Measurements from ENCODE around the gene PCK1. TPM values are rescaled to one million over a fixed set of nuclear protein-coding genes. Genes with fewer than 3 reads are reported as not detected.

PCK1 gene
- total RNA-seq, 1 experiment from 2014 or later: not detected

DNA sequence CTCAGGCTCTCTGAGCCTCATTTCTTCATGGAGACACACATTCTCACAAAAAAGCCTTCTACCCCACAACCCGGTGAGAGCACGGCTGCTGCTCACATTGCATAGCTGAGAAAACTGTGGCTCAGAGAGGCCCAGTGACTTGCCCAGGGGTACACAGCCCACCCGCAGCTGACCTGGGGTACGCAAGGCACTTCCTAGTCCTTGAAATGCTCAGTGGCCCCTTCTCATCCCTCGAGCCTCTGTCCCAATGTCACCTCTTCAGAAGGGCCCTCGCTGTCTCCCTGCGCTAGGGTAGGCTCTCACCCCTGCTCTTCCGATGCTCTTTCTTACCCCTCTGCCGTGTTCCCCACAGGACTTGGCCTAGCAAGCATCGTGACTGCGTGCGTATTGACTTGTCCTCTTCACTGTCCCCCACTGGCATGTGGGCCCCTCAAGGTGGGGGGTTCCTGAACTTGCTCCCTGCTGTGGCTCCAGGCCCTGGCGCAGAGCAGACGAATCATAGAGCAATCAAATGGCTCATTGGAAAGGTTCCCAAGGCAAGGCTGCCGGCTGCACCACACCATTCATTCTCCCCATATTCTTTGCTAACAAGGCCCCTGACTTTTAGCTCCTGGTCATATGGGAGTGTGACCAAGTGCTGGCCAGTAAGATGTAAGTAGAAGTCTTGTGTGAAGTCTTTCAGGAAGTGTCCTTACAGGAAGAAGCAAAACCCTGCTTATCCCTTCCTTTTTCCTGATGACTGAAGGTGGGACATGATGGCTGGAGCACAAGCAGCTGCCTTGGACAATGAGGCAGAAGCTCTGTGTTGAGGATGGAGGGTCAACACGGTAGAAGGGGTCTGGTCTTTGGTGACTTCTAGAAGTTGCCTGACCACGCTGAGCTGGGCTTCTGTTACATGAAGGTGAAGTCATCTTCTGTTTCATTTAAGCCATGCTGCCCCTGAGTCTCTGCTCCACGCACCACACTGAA, 22.7 kb downstream of the PCK1 start:
- H2AFZ ChIP-seq (ENCODE audit: low read length): no peak overlapping the region
- Mint-ChIP-seq H3K4me3 (no peak overlapping the region), H3K9me3 (peaks cover 0 to 9% of the 10 kb centered on the region in 2 experiments; a peak in 3 of 5 replicates)

More for the DNA sequence above, 22.7 kb downstream of the PCK1 start:
- H2AK5ac ChIP-seq (ENCODE audit: insufficient read length, low read length): no peak overlapping the region
- H3T11ph ChIP-seq (ENCODE audit: low read length): no peak overlapping the region
- DNase-seq: no peak
- no peak overlapping the region for H3K14ac ChIP-seq (ENCODE audit: insufficient read depth, low read length)
- TF ChIP-seq, protein P1, sequence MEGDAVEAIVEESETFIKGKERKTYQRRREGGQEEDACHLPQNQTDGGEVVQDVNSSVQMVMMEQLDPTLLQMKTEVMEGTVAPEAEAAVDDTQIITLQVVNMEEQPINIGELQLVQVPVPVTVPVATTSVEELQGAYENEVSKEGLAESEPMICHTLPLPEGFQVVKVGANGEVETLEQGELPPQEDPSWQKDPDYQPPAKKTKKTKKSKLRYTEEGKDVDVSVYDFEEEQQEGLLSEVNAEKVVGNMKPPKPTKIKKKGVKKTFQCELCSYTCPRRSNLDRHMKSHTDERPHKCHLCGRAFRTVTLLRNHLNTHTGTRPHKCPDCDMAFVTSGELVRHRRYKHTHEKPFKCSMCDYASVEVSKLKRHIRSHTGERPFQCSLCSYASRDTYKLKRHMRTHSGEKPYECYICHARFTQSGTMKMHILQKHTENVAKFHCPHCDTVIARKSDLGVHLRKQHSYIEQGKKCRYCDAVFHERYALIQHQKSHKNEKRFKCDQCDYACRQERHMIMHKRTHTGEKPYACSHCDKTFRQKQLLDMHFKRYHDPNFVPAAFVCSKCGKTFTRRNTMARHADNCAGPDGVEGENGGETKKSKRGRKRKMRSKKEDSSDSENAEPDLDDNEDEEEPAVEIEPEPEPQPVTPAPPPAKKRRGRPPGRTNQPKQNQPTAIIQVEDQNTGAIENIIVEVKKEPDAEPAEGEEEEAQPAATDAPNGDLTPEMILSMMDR (conservative IDR thresholded peaks at IDR 0.05): no peak
- Mint-ChIP-seq H3K4me1 (peaks cover 15 to 39% of the 10 kb centered on the region in 2 experiments), H3K27ac (peak overlapping the region in 1 of 3 experiments; percentile 42; a peak in 2 of 7 replicates), H3K27me3 (ENCODE audit: low read depth) (peaks cover 15% of the 10 kb centered on the region), H3K36me3 (ENCODE audit: insufficient read depth in 1 of 3, low read depth in 3 of 3) (no peaks in the 10 kb centered on the region)
- H3K56ac ChIP-seq (ENCODE audit: insufficient read length, low read depth, low read length): no peak overlapping the region
- H2BK20ac ChIP-seq (ENCODE audit: low read depth, low read length, poor library complexity, severe bottlenecking): no peak overlapping the region
- no peaks in the 10 kb centered on the region for H3K27me3 ChIP-seq (ENCODE audit: insufficient read depth, low read length)
- H3K4me1 ChIP-seq (ENCODE audit: insufficient read depth, low read length): no peaks in the 10 kb centered on the region
- no peaks in the 10 kb centered on the region for H3K9me3 ChIP-seq (ENCODE audit: control insufficient read depth, low read depth, low read length)
- no peaks in the 10 kb centered on the region for H4K20me1 ChIP-seq (ENCODE audit: control insufficient read depth, insufficient read depth, insufficient read length)
- H4K91ac ChIP-seq (ENCODE audit: insufficient read length, low read depth, low read length): no peak overlapping the region
- H3K9ac ChIP-seq (ENCODE audit: extremely low read depth, insufficient read length, low read length): no peak overlapping the region
- H3K79me1 ChIP-seq (ENCODE audit: insufficient read depth, low read depth, low read length, poor library complexity, severe bottlenecking): no peaks in the 10 kb centered on the region
- no peak overlapping the region for H2BK120ac ChIP-seq (ENCODE audit: low read depth, low read length, poor library complexity, severe bottlenecking)
- H2BK5ac ChIP-seq (ENCODE audit: insufficient read length, low read length): no peak overlapping the region
- H3K4me2 ChIP-seq (ENCODE audit: insufficient read depth, insufficient read length, low read length): no peak overlapping the region
- no peak overlapping the region for H3K18ac ChIP-seq (ENCODE audit: insufficient read length, low read depth, low read length)
- no peak overlapping the region for H4K8ac ChIP-seq (replicated peaks; ENCODE audit: insufficient read length, low read depth, low read length)
- H4K5ac ChIP-seq (ENCODE audit: insufficient read length, low read depth, low read length): no peak overlapping the region
- H3K4ac ChIP-seq (ENCODE audit: low read depth, low read length): no peak overlapping the region
- no peak overlapping the region for H3K27ac ChIP-seq (ENCODE audit: insufficient read length, low read depth, low read length)
- H3K79me2 ChIP-seq (ENCODE audit: insufficient read depth, low read length): no peaks in the 10 kb centered on the region
- H2BK15ac ChIP-seq (ENCODE audit: low read depth, low read length): no peak overlapping the region
- WGBS (ENCODE audit: extremely low coverage, insufficient read length, low lambda C conversion rate): no CpG with 5 or more reads among the region's 18 CpGs
- no peaks in the 10 kb centered on the region for H3K23me2 ChIP-seq (ENCODE audit: insufficient read length, low read depth, low read length, poor library complexity, severe bottlenecking)
- no peak overlapping the region for H3K23ac ChIP-seq (ENCODE audit: insufficient read length, low read depth, low read length)
- no peak overlapping the region for H2BK12ac ChIP-seq (ENCODE audit: insufficient read length, low read depth, low read length)

Measured in H9 (cell line).